GM12872 (cell line): ENCODE data around the gene LRMDA.

ENCODE experiments used
- CTCF ChIP-seq: IDR thresholded peaks from 3 replicates; pipeline ENCODE4 v1.5.1; 2011; ENCODE audit warnings: low read depth, mild to moderate bottlenecking, low read length, moderate library complexity; ENCODE audit not compliant: insufficient read depth

Gene LRMDA

GRCh38 chr10:75403939-75404814 is 27.2 kb upstream of the LRMDA start:
- no peak for TF ChIP-seq CTCF

- TF ChIP-seq CTCF, result no peak
These were observed 26.4 kb upstream of the LRMDA start for GRCh38 chr10:75404815-75405597.

GRCh38 chr10:75405598-75406461 is 25.6 kb upstream of the LRMDA start:
- TF ChIP-seq CTCF, result no peak

GRCh38 chr10:75406462-75407223 is 24.8 kb upstream of the LRMDA start:
- TF ChIP-seq CTCF, result no peak

GRCh38 chr10:75407224-75407712 is 24.2 kb upstream of the LRMDA start:
- TF ChIP-seq CTCF, result no peak

- no peak for TF ChIP-seq CTCF
These were observed 23.5 kb upstream of the LRMDA start for GRCh38 chr10:75407713-75408508.
